ENCODE results near the gene TAF1B. TPM values are rescaled to one million over a fixed set of nuclear protein-coding genes. Genes with fewer than 3 reads are reported as not detected.

TAF1B gene
- total RNA-seq, 1 experiment from 2014 or later = 35.2 TPM

DNA sequence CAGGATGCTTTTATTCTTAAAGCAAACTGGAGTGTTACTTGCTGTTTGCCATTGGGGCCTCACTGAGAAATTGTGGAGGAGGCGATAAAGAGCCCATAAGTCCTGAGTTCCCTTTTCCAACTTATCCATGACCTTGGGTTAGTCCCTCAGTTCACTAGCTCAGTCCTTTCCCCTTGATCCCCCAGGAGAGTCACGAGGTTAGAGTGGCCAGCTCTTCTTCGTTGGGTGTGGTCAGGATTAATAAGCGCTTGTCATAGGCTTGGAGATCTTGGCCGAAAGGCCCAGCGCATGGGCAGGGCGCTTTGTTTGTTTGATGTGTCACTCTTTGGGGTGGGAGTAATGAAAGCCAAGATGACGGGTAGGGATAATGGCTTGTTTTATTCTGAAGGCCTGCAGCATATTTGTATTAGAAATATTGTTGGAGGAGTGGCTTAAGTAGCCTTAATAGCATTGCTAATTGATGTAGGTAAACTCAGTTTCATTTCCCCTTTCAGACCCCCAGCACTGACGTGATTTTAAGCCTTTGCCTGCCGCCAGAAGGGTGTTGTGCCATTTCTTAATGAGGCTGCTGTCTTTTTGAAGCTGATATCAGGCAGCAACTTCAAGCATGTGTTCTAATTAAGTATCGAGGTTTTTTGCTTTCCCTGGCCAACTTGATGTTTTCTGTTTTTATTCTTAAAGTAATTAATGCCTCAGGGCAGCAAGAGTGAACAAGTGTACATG is 123.9 kb downstream of the TAF1B start:
- no peaks in the 10 kb centered on the region for H3K36me3 ChIP-seq (ENCODE audit: control insufficient read depth, insufficient read depth, low read length)
- no peak overlapping the region for H3K4me3 ChIP-seq (ENCODE audit: low read depth in 2 of 2, low read length in 2 of 2)
- ChIA-PET CTCF (no interaction called here), POLR2A (interaction anchor here (0.7 kb wide), 1 partner anchor 459 kb away, joined by 5 read pairs; no protein-coding TSS in a partner anchor)
- in situ Hi-C loops (cut with HindIII; ENCODE audit: low pct_unique_long_range_greater_than_20kb, low sequenced_read_pairs) (no loop called here), intact Hi-C loops (cut with micrococcal nuclease; ENCODE audit: unreplicated experiment) (no loop called here)
- no peaks in the 10 kb centered on the region for H3K9me3 ChIP-seq (ENCODE audit: control insufficient read depth, insufficient read depth, low read depth, low read length)
- ATAC-seq (no peak), DNase-seq (ENCODE audit: low read depth, low spot score) (no peak)
- no peaks in the 10 kb centered on the region for H3K4me1 ChIP-seq (ENCODE audit: control insufficient read depth, insufficient read depth, low read length)
- no peak overlapping the region for H3K27ac ChIP-seq (ENCODE audit: low read length)
- BruUV-seq (replicated peaks) = no TSS peak
- no peak for TF ChIP-seq SIN3A (IDR thresholded peaks at IDR 0.05; ENCODE audit: borderline replicate concordance, insufficient read depth, low read depth, low read length)
- TF ChIP-seq POLR2AphosphoS5 (IDR thresholded peaks at IDR 0.05; ENCODE audit: low read depth, low read length) = no peak
- TF ChIP-seq, protein P1, sequence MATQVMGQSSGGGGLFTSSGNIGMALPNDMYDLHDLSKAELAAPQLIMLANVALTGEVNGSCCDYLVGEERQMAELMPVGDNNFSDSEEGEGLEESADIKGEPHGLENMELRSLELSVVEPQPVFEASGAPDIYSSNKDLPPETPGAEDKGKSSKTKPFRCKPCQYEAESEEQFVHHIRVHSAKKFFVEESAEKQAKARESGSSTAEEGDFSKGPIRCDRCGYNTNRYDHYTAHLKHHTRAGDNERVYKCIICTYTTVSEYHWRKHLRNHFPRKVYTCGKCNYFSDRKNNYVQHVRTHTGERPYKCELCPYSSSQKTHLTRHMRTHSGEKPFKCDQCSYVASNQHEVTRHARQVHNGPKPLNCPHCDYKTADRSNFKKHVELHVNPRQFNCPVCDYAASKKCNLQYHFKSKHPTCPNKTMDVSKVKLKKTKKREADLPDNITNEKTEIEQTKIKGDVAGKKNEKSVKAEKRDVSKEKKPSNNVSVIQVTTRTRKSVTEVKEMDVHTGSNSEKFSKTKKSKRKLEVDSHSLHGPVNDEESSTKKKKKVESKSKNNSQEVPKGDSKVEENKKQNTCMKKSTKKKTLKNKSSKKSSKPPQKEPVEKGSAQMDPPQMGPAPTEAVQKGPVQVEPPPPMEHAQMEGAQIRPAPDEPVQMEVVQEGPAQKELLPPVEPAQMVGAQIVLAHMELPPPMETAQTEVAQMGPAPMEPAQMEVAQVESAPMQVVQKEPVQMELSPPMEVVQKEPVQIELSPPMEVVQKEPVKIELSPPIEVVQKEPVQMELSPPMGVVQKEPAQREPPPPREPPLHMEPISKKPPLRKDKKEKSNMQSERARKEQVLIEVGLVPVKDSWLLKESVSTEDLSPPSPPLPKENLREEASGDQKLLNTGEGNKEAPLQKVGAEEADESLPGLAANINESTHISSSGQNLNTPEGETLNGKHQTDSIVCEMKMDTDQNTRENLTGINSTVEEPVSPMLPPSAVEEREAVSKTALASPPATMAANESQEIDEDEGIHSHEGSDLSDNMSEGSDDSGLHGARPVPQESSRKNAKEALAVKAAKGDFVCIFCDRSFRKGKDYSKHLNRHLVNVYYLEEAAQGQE (IDR thresholded peaks at IDR 0.05; ENCODE audit: insufficient read depth in 1 of 2, low read depth in 2 of 2, low read length in 1 of 2) = no peak
- H3K27me3 ChIP-seq (ENCODE audit: control insufficient read depth, insufficient read depth, low read length) = no peaks in the 10 kb centered on the region

DNA sequence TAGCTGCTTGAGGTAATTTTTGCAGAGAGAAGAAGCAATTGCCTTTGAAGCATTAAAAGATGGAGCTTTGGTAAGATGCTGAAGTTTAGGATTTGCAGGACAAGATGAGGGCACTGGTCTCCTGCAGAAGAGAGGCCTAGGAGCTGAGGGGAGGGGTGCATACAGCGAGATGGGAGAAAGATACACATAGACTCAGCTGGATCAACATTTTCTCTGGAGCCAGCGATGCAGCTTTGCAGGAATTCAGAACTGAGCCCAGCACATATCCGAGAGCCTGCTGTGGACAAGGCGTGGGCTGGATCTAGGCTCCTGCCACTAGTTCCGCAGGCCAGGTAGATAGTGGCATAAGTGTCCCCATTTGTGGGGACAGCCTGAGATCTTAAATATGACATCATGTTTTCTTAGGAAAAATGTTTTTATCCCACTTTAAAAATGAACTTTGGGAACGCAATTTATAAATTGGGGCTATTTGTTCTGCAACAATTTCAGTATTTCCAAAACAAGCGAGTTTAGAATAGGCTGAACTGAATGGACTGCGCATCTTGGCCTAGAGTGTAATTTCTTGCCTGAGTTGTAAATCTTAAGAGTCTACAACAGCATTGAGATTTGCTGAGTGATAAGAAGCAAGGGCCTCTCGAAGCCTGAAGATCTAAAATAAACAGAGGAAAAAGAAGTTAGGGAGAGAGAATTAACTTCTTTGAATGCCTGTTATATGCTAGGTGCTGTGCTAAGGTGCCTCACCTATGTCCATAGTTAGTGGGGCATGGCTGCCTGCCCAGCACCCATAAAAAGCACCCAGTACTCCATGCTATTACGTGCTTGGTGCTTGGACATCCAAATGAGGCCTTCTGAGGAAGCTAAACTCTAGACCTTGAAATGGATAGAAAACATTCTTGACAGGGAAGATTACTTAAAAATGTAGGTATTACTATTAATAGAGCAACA is 125.6 kb downstream of the TAF1B start:
- H3K27ac ChIP-seq (ENCODE audit: low read length) = no peak overlapping the region
- H3K27me3 ChIP-seq (ENCODE audit: control insufficient read depth, insufficient read depth, low read length) = no peaks in the 10 kb centered on the region
- no peaks in the 10 kb centered on the region for H3K9me3 ChIP-seq (ENCODE audit: control insufficient read depth, insufficient read depth, low read depth, low read length)
- DNase-seq (ENCODE audit: low read depth, low spot score) = no peak
- H3K36me3 ChIP-seq (ENCODE audit: control insufficient read depth, insufficient read depth, low read length) = no peaks in the 10 kb centered on the region
- intact Hi-C loops (cut with micrococcal nuclease; ENCODE audit: unreplicated experiment) (no loop called here), in situ Hi-C loops (cut with HindIII; ENCODE audit: low pct_unique_long_range_greater_than_20kb, low sequenced_read_pairs) (no loop called here)
- peaks cover 7% of the 10 kb centered on the region for H3K4me1 ChIP-seq (ENCODE audit: control insufficient read depth, insufficient read depth, low read length)
- POLR2A ChIA-PET = no interaction called here
- BruUV-seq (replicated peaks) = no TSS peak
- no peak for TF ChIP-seq SIN3A (IDR thresholded peaks at IDR 0.05; ENCODE audit: borderline replicate concordance, insufficient read depth, low read depth, low read length)
- TF ChIP-seq, protein P2, sequence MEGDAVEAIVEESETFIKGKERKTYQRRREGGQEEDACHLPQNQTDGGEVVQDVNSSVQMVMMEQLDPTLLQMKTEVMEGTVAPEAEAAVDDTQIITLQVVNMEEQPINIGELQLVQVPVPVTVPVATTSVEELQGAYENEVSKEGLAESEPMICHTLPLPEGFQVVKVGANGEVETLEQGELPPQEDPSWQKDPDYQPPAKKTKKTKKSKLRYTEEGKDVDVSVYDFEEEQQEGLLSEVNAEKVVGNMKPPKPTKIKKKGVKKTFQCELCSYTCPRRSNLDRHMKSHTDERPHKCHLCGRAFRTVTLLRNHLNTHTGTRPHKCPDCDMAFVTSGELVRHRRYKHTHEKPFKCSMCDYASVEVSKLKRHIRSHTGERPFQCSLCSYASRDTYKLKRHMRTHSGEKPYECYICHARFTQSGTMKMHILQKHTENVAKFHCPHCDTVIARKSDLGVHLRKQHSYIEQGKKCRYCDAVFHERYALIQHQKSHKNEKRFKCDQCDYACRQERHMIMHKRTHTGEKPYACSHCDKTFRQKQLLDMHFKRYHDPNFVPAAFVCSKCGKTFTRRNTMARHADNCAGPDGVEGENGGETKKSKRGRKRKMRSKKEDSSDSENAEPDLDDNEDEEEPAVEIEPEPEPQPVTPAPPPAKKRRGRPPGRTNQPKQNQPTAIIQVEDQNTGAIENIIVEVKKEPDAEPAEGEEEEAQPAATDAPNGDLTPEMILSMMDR (IDR thresholded peaks at IDR 0.05) = no peak
- TF ChIP-seq, protein P1 (IDR thresholded peaks at IDR 0.05; ENCODE audit: insufficient read depth in 1 of 2, low read depth in 2 of 2, low read length in 1 of 2) = no peak
- CTCF ChIA-PET = no interaction called here
- no peak overlapping the region for H3K4me3 ChIP-seq (ENCODE audit: low read depth in 2 of 2, low read length in 2 of 2)
- ATAC-seq = no peak
